B cell (primary cell): ENCODE measurements around the gene ZNF438. TPM values are rescaled to one million over a fixed set of nuclear protein-coding genes. Genes with fewer than 3 reads are reported as not detected.

Experiments
- ATAC-seq: fragments of 200-7000 bp; cut with Tn5 transposase; one replicate; pipeline ENCODE4 v1.10.0; 2021; ENCODE audit warnings: low read depth, mild to moderate bottlenecking, moderate number of reproducible peaks, moderate library complexity
- CTCF ChIA-PET: fragments of 350-600 bp; sonication (Branson Sonifier 250); formaldehyde crosslinking; loops from one replicate; lab custom pipeline; 2021; ENCODE audit warnings: antibody characterized with exemption, inconsistent platforms; lab: Charles Lee
- POLR2A ChIA-PET: fragments of 350-600 bp; sonication (Branson Sonifier 250); formaldehyde crosslinking; loops from one replicate; lab custom pipeline; 2021; ENCODE audit warnings: antibody characterized with exemption; lab: Charles Lee
- DNase-seq: peaks from one replicate; pipeline ENCODE4 v3.0.0; 2013
- H2AFZ ChIP-seq: 2 replicates; pipeline ENCODE4 v1.6.1; 2012; ENCODE audit warnings: mild to moderate bottlenecking, low read depth, low read length; ENCODE audit not compliant: insufficient read depth, poor library complexity, severe bottlenecking
- H3K27ac ChIP-seq, 2 donors: 1 replicate in 1 of 2; 2 replicates in 1 of 2; pipeline ENCODE4 v1.5.1; 2012 to 2013; ENCODE audit warnings: low read length in 2 of 2, mild to moderate bottlenecking in 2 of 2, moderate library complexity in 1 of 2
- H3K27me3 ChIP-seq, 4 experiments: fragments of 200-600 bp in 1 of 4; sonication (generic) in 1 of 4; replicated peaks in 1 of 4; 1 replicate in 2 of 4; 2 replicates in 2 of 4; pipeline versions ENCODE4 v1.6.1 to v1.7.0; 2013 to 2016; ENCODE audit warnings: low read length in 3 of 4, mild to moderate bottlenecking in 2 of 4, mixed read lengths in 1 of 4, moderate library complexity in 1 of 4; ENCODE audit not compliant: insufficient read depth in 4 of 4, control insufficient read depth in 3 of 4; ENCODE audit errors: control extremely low read depth in 1 of 4
- H3K36me3 ChIP-seq, 2 experiments: replicated peaks in 1 of 2; 1 replicate in 1 of 2; 2 replicates in 1 of 2; pipeline versions ENCODE4 v1.6.1 to v1.7.1; 2013; ENCODE audit warnings: low read length in 1 of 2; ENCODE audit not compliant: insufficient read depth in 2 of 2, control insufficient read depth in 1 of 2; ENCODE audit errors: control extremely low read depth in 1 of 2, extremely low read depth in 1 of 2
- H3K4me1 ChIP-seq, 2 donors: fragments of 200-600 bp in 1 of 2; sonication (generic) in 1 of 2; 1 replicate in 1 of 2; 2 replicates in 1 of 2; pipeline versions ENCODE4 v1.5.1 to v1.6.1; 2013 to 2017; ENCODE audit warnings: low read length in 2 of 2; ENCODE audit not compliant: control insufficient read depth in 2 of 2, insufficient read depth in 2 of 2
- H3K4me2 ChIP-seq: replicated peaks from 2 replicates; pipeline ENCODE3; 2012; ENCODE audit warnings: mild to moderate bottlenecking, low read depth, low read length; ENCODE audit not compliant: poor library complexity, severe bottlenecking
- H3K4me3 ChIP-seq, 5 experiments: fragments of 200-600 bp in 1 of 5; sonication (generic) in 1 of 5; 1 replicate in 3 of 5; 2 replicates in 2 of 5; pipeline versions ENCODE4 v1.5.1 to v1.7.0; 2011 to 2016; ENCODE audit warnings: low read length in 4 of 5, mild to moderate bottlenecking in 4 of 5, low read depth in 2 of 5, control low read depth in 1 of 5, moderate library complexity in 1 of 5; ENCODE audit not compliant: insufficient read depth in 1 of 5; ENCODE audit errors: control extremely low read depth in 1 of 5, extremely low read depth in 1 of 5
- H3K79me2 ChIP-seq: fragments of 200-600 bp; sonication (generic); one replicate; pipeline ENCODE4 v1.6.0; 2016; ENCODE audit warnings: low read length; ENCODE audit not compliant: control insufficient read depth, insufficient read depth
- H3K9ac ChIP-seq: fragments of 200-600 bp; sonication (generic); 2 replicates; pipeline ENCODE4 v1.6.1; 2017; ENCODE audit warnings: mild to moderate bottlenecking, low read length, moderate library complexity
- H3K9me3 ChIP-seq, 3 donors: one replicate each; pipeline versions ENCODE4 v1.6.1 to v1.7.1; 2013; ENCODE audit warnings: low read length in 2 of 3; ENCODE audit not compliant: control insufficient read depth in 2 of 3, insufficient read depth in 1 of 3; ENCODE audit errors: control extremely low read depth in 1 of 3
- H4K20me1 ChIP-seq: 2 replicates; pipeline ENCODE4 v1.6.0; 2012; ENCODE audit warnings: mild to moderate bottlenecking, low read length; ENCODE audit not compliant: insufficient read depth, control insufficient read depth, poor library complexity, severe bottlenecking
- H3K27ac Mint-ChIP-seq: one replicate; pipeline ENCODE4 v1.8.0; 2021; ENCODE audit warnings: mixed read lengths
- H3K27me3 Mint-ChIP-seq: one replicate; pipeline ENCODE4 v1.8.0; 2021; ENCODE audit warnings: mixed read lengths
- H3K4me1 Mint-ChIP-seq: one replicate; pipeline ENCODE4 v1.8.0; 2021; ENCODE audit warnings: mixed read lengths
- H3K4me3 Mint-ChIP-seq: one replicate; pipeline ENCODE4 v1.8.0; 2021; ENCODE audit warnings: mixed read lengths
- H3K9me3 Mint-ChIP-seq: one replicate; pipeline ENCODE4 v1.8.0; 2022; ENCODE audit warnings: mixed read lengths; ENCODE audit not compliant: insufficient read depth
- CTCF ChIP-seq: fragments of 200-600 bp; IDR thresholded peaks from one replicate; pipeline ENCODE4 v1.8.0; 2022; ENCODE audit warnings: antibody characterized with exemption, mild to moderate bottlenecking
- EZH2 ChIP-seq: IDR thresholded peaks from 2 replicates; pipeline ENCODE4 v1.6.1; 2012; ENCODE audit warnings: borderline replicate concordance, low read depth, mild to moderate bottlenecking, moderate library complexity, low read length; ENCODE audit not compliant: insufficient read depth, poor library complexity, severe bottlenecking
- WGBS: methylation state at CpG from one replicate; pipeline ENCODE4 v1.1.5; 2013; ENCODE audit warnings: missing lambda C conversion rate; ENCODE audit not compliant: insufficient coverage; 5-methylcytosine and 5-hydroxymethylcytosine counted together
- intact Hi-C: fragments of 100-400 bp; cut with micrococcal nuclease; formaldehyde crosslinking; loops from one replicate; pipeline ENCODE4 v1.10.0; 2022
- polyA plus RNA-seq: library from polyadenylated mRNA; depleted of rRNA; stranded (reverse); fragments of >200 nt; gene quantifications from 2 replicates; pipeline ENCODE4 v1.2.3, GENCODE V29; 2012
- total RNA-seq, 2 donors: library from RNA; stranded (reverse); fragments of 120-200 nt in 1 of 2; gene quantifications; 1 replicate in 1 of 2; 2 replicates in 1 of 2; pipeline versions ENCODE4 v1.2.3 to v1.2.4, GENCODE V29; 2013 to 2022

ZNF438 gene
- total and polyA plus RNA-seq, 2 donors (not counting 1 experiment from before 2014, with no cell fraction given): 2.0 to 3.7 TPM

- H3K9me3 ChIP-seq: no peaks in the 10 kb centered on the region
- CTCF ChIA-PET: no interaction called here
- no peak overlapping the region for H3K27ac ChIP-seq
- TF ChIP-seq EZH2: no peak
- TF ChIP-seq CTCF: no peak
- H3K4me3 ChIP-seq: no peak overlapping the region
- intact Hi-C loops: no loop called here
- H3K27me3 Mint-ChIP-seq: no peaks in the 10 kb centered on the region
- H3K9ac ChIP-seq: no peak overlapping the region
- H3K4me1 Mint-ChIP-seq: no peaks in the 10 kb centered on the region
- WGBS: 60% methylated on average over 1 of the region's 5 CpGs
- no peak overlapping the region for H3K4me3 Mint-ChIP-seq
- ATAC-seq: no peak
- no peak overlapping the region for H2AFZ ChIP-seq
- DNase-seq: no peak
- no peaks in the 10 kb centered on the region for H3K79me2 ChIP-seq
- no peak overlapping the region for H3K4me2 ChIP-seq
- no peaks in the 10 kb centered on the region for H3K36me3 ChIP-seq
- POLR2A ChIA-PET: no interaction called here
- no peaks in the 10 kb centered on the region for H3K27me3 ChIP-seq
- no peak overlapping the region for H3K27ac Mint-ChIP-seq
- H4K20me1 ChIP-seq: no peaks in the 10 kb centered on the region
- H3K4me1 ChIP-seq: no peaks in the 10 kb centered on the region
- no peaks in the 10 kb centered on the region for H3K9me3 Mint-ChIP-seq
These were observed 137.4 kb downstream of the ZNF438 start for GRCh38 chr10:30894221-30894620.

GRCh38 chr10:30893208-30893607 is 138.5 kb downstream of the ZNF438 start:
- no peak overlapping the region for H2AFZ ChIP-seq
- POLR2A ChIA-PET: no interaction called here
- no peak overlapping the region for H3K27ac Mint-ChIP-seq
- no peaks in the 10 kb centered on the region for H3K79me2 ChIP-seq
- no CpG with 5 or more reads among the region's 1 CpG for WGBS
- CTCF ChIA-PET: no interaction called here
- no peak overlapping the region for H3K4me3 ChIP-seq
- no peaks in the 10 kb centered on the region for H3K4me1 Mint-ChIP-seq
- H3K4me2 ChIP-seq: no peak overlapping the region
- H3K4me3 Mint-ChIP-seq: no peak overlapping the region
- H3K36me3 ChIP-seq: no peaks in the 10 kb centered on the region
- H3K27me3 ChIP-seq: no peaks in the 10 kb centered on the region
- no peak for ATAC-seq
- DNase-seq: no peak
- H3K4me1 ChIP-seq: no peaks in the 10 kb centered on the region
- intact Hi-C loops: no loop called here
- no peak overlapping the region for H3K9ac ChIP-seq
- H3K27ac ChIP-seq: no peak overlapping the region
- no peaks in the 10 kb centered on the region for H4K20me1 ChIP-seq
- no peaks in the 10 kb centered on the region for H3K27me3 Mint-ChIP-seq
- H3K9me3 ChIP-seq: no peaks in the 10 kb centered on the region
- no peak for TF ChIP-seq EZH2
- no peak for TF ChIP-seq CTCF
- no peaks in the 10 kb centered on the region for H3K9me3 Mint-ChIP-seq
